ENCODE measurements around the gene WASF2.

The WASF2 gene

GRCh38 chr1:27513958-27514357 is 24.0 kb upstream of the WASF2 start:
- Histone ChIP-seq H3K79me2 (ENCODE audit: insufficient read depth, low read length) (no peaks in the 10 kb centered on the region), H2AFZ (ENCODE audit: low read depth, low read length, severe bottlenecking) (no peak overlapping the region), H3K27me3 (ENCODE audit: low read length) (no peaks in the 10 kb centered on the region), H3K4me2 (ENCODE audit: low read depth, low read length, poor library complexity, severe bottlenecking) (no peak overlapping the region), H3K27ac (ENCODE audit: low read depth, low read length) (no peak overlapping the region), H3K4me3 (ENCODE audit: insufficient read depth, low read length, poor library complexity, severe bottlenecking) (no peak overlapping the region), H3F3A (ENCODE audit: insufficient read depth) (no peaks in the 10 kb centered on the region), H3K9me2 (replicated peaks; ENCODE audit: insufficient read depth, low read length) (no peaks in the 10 kb centered on the region), H3K9ac (ENCODE audit: low read length) (no peak overlapping the region), H3K36me3 (ENCODE audit: low read length) (no peaks in the 10 kb centered on the region), H3K9me3 (ENCODE audit: insufficient read depth, low read length) (no peaks in the 10 kb centered on the region), H4K20me1 (ENCODE audit: low read depth, low read length) (no peaks in the 10 kb centered on the region)
- TF ChIP-seq EZH2phosphoT487 (conservative IDR thresholded peaks at IDR 0.05; ENCODE audit: low read length) (no peak), CTCF (IDR thresholded peaks at IDR 0.05; ENCODE audit: insufficient read depth, low read length, poor library complexity, severe bottlenecking) (no peak)

GRCh38 chr1:27513528-27513927 is 23.6 kb upstream of the WASF2 start:
- no peaks in the 10 kb centered on the region for H3K9me3 ChIP-seq (ENCODE audit: insufficient read depth, low read length)
- no peak overlapping the region for H3K9ac ChIP-seq (ENCODE audit: low read length)
- H3K27me3 ChIP-seq (ENCODE audit: low read length): no peaks in the 10 kb centered on the region
- H3K4me2 ChIP-seq (ENCODE audit: low read depth, low read length, poor library complexity, severe bottlenecking): no peak overlapping the region
- no peaks in the 10 kb centered on the region for H3F3A ChIP-seq (ENCODE audit: insufficient read depth)
- H3K4me3 ChIP-seq (ENCODE audit: insufficient read depth, low read length, poor library complexity, severe bottlenecking): no peak overlapping the region
- no peak for TF ChIP-seq CTCF (IDR thresholded peaks at IDR 0.05; ENCODE audit: insufficient read depth, low read length, poor library complexity, severe bottlenecking)
- TF ChIP-seq EZH2phosphoT487 (conservative IDR thresholded peaks at IDR 0.05; ENCODE audit: low read length): no peak
- H3K79me2 ChIP-seq (ENCODE audit: insufficient read depth, low read length): no peaks in the 10 kb centered on the region
- H4K20me1 ChIP-seq (ENCODE audit: low read depth, low read length): no peaks in the 10 kb centered on the region
- no peaks in the 10 kb centered on the region for H3K9me2 ChIP-seq (replicated peaks; ENCODE audit: insufficient read depth, low read length)
- no peak overlapping the region for H3K27ac ChIP-seq (ENCODE audit: low read depth, low read length)
- no peaks in the 10 kb centered on the region for H3K36me3 ChIP-seq (ENCODE audit: low read length)
- no peak overlapping the region for H2AFZ ChIP-seq (ENCODE audit: low read depth, low read length, severe bottlenecking)

GRCh38 chr1:27509127-27510080 is 19.4 kb upstream of the WASF2 start:
- Histone ChIP-seq H3K9me2 (replicated peaks; ENCODE audit: insufficient read depth, low read length) (no peaks in the 10 kb centered on the region), H3K27me3 (ENCODE audit: low read length) (no peaks in the 10 kb centered on the region), H3K79me2 (ENCODE audit: insufficient read depth, low read length) (no peaks in the 10 kb centered on the region), H3F3A (ENCODE audit: insufficient read depth) (no peaks in the 10 kb centered on the region), H3K36me3 (ENCODE audit: low read length) (no peaks in the 10 kb centered on the region), H3K9me3 (ENCODE audit: insufficient read depth, low read length) (no peaks in the 10 kb centered on the region), H3K9ac (ENCODE audit: low read length) (no peak overlapping the region), H4K20me1 (ENCODE audit: low read depth, low read length) (no peaks in the 10 kb centered on the region), H2AFZ (ENCODE audit: low read depth, low read length, severe bottlenecking) (no peak overlapping the region), H3K4me2 (ENCODE audit: low read depth, low read length, poor library complexity, severe bottlenecking) (no peak overlapping the region), H3K27ac (ENCODE audit: low read depth, low read length) (no peak overlapping the region), H3K4me3 (ENCODE audit: insufficient read depth, low read length, poor library complexity, severe bottlenecking) (no peak overlapping the region)
- TF ChIP-seq EZH2phosphoT487 (conservative IDR thresholded peaks at IDR 0.05; ENCODE audit: low read length) (no peak), CTCF (IDR thresholded peaks at IDR 0.05; ENCODE audit: insufficient read depth, low read length, poor library complexity, severe bottlenecking) (no peak)

All from SU-DHL-6 (cell line).